Measurements from ENCODE around the gene FAM186B.
A peak's percentile ranks its signal among the peaks of the same experiment; 100 is the strongest.

GRCh38 chr12:49636979-49637755 is 31.7 kb upstream of the FAM186B start:
- TF ChIP-seq CTCF (IDR thresholded peaks at IDR 0.05): peak; percentile 43 to 79 (median 65)
- TF ChIP-seq POLR2AphosphoS5 (IDR thresholded peaks at IDR 0.05): no peak
- no peak for TF ChIP-seq POLR2A (IDR thresholded peaks at IDR 0.05)
